ENCODE data around the gene OTOP3. TPM values are rescaled to one million over a fixed set of nuclear protein-coding genes. Genes with fewer than 3 reads are reported as not detected.

The OTOP3 gene
- total RNA-seq, 1 donor from 2014 or later, result not detected

- no peak for TF ChIP-seq CTCF (conservative IDR thresholded peaks at IDR 0.05; ENCODE audit: low read depth, low read length)
- no peak overlapping the region for H3K4me3 ChIP-seq (ENCODE audit: low read depth, low read length)
- DNase-seq (ENCODE audit: low read depth), result no peak
Measured at GRCh38 chr17:74893936-74894671, 41.6 kb upstream of the OTOP3 start.

- H3K4me3 ChIP-seq (ENCODE audit: low read depth, low read length), result no peak overlapping the region
- no peak for DNase-seq (ENCODE audit: low read depth)
- TF ChIP-seq CTCF (conservative IDR thresholded peaks at IDR 0.05; ENCODE audit: low read depth, low read length), result no peak
Measured at GRCh38 chr17:74898376-74898946, 37.2 kb upstream of the OTOP3 start.

GRCh38 chr17:74900208-74900607, 35.5 kb upstream of the OTOP3 start:
- DNase-seq (ENCODE audit: low read depth), result no peak
- TF ChIP-seq CTCF (conservative IDR thresholded peaks at IDR 0.05; ENCODE audit: low read depth, low read length), result no peak
- H3K4me3 ChIP-seq (ENCODE audit: low read depth, low read length), result no peak overlapping the region

- no peak overlapping the region for H3K4me3 ChIP-seq (ENCODE audit: low read depth, low read length)
- DNase-seq (ENCODE audit: low read depth), result no peak
- TF ChIP-seq CTCF (conservative IDR thresholded peaks at IDR 0.05; ENCODE audit: low read depth, low read length), result no peak
Measured at GRCh38 chr17:74901353-74902135, 34.2 kb upstream of the OTOP3 start.

- no peak overlapping the region for H3K4me3 ChIP-seq (ENCODE audit: low read depth, low read length)
- TF ChIP-seq CTCF (conservative IDR thresholded peaks at IDR 0.05; ENCODE audit: low read depth, low read length), result no peak
- DNase-seq (ENCODE audit: low read depth), result no peak
Measured at GRCh38 chr17:74903034-74903433, 32.7 kb upstream of the OTOP3 start.

- no peak for DNase-seq (ENCODE audit: low read depth)
- no peak for TF ChIP-seq CTCF (conservative IDR thresholded peaks at IDR 0.05; ENCODE audit: low read depth, low read length)
- no peak overlapping the region for H3K4me3 ChIP-seq (ENCODE audit: low read depth, low read length)
Measured at GRCh38 chr17:74903671-74904070, 32.0 kb upstream of the OTOP3 start.
